ENCODE results near the gene ANKZF1.

The ANKZF1 gene

DNA sequence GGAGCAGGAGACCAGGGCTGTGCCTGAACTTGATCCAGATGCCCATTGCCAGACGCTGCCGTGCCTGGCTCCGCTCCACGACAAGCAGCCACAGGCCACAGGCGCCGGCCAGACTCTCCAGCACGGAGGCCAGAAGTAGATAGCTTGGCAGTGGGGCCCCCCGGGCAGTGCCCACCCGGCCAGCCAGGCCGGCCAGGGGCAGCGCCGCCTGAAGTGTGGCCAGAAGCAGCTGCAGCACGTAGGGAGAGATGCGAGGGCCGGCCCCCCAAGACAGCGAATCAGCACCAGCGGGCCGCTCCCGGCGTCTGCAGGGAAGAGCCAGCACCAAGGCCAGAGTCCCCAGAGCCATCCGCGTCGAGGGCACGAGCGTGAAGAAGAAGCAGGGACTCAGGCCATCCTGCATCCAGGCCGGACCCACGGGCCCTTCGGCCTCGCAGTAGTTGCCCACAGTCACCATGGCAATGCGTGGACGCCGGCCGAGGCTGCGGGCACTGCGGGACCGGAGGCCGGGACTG is 11.3 kb upstream of the ANKZF1 start:
- peak overlapping the region; percentile 76 for H3K4me2 ChIP-seq
- peak overlapping the region; percentile 67 for H2AFZ ChIP-seq (ENCODE audit: low read depth)
- no peaks in the 10 kb centered on the region; the same call in 1 of the 2 replicates for H3K36me3 ChIP-seq (ENCODE audit: insufficient read depth)
- H3K9ac ChIP-seq, result peak overlapping the region; percentile 85
- H4K20me1 ChIP-seq (ENCODE audit: insufficient read depth), result no peaks in the 10 kb centered on the region
- H3K79me2 ChIP-seq (ENCODE audit: insufficient read depth, low read depth), result no peaks in the 10 kb centered on the region
- TF ChIP-seq, protein P1, sequence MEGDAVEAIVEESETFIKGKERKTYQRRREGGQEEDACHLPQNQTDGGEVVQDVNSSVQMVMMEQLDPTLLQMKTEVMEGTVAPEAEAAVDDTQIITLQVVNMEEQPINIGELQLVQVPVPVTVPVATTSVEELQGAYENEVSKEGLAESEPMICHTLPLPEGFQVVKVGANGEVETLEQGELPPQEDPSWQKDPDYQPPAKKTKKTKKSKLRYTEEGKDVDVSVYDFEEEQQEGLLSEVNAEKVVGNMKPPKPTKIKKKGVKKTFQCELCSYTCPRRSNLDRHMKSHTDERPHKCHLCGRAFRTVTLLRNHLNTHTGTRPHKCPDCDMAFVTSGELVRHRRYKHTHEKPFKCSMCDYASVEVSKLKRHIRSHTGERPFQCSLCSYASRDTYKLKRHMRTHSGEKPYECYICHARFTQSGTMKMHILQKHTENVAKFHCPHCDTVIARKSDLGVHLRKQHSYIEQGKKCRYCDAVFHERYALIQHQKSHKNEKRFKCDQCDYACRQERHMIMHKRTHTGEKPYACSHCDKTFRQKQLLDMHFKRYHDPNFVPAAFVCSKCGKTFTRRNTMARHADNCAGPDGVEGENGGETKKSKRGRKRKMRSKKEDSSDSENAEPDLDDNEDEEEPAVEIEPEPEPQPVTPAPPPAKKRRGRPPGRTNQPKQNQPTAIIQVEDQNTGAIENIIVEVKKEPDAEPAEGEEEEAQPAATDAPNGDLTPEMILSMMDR (conservative IDR thresholded peaks at IDR 0.05; ENCODE audit: low read depth, low read length), result no peak
- peaks cover 14% of the 10 kb centered on the region for H3K4me1 ChIP-seq (ENCODE audit: low read depth, poor library complexity, severe bottlenecking)
- H3K27ac ChIP-seq, result peak overlapping the region; percentile 75
- peak overlapping the region; percentile 83 for H3K4me3 ChIP-seq (IDR thresholded peaks at IDR 0.05; ENCODE audit: insufficient read depth, low read depth, low read length)
- no peaks in the 10 kb centered on the region for H3K27me3 ChIP-seq (ENCODE audit: insufficient read depth, low read depth)

GRCh38 chr2:219218732-219219701 is 10.6 kb upstream of the ANKZF1 start, which contains the start of gene ABCB6:
ABCB6 (minus strand) TSS chr2:219218958; CDS start chr2:219218673, 285 bp downstream.
- H3K4me3 ChIP-seq (IDR thresholded peaks at IDR 0.05; ENCODE audit: insufficient read depth, low read depth, low read length), result peak within 1 kb of the TSS; percentile 83
- peak within 1 kb of the TSS; percentile 85 for H3K9ac ChIP-seq
- H3K27me3 ChIP-seq (ENCODE audit: insufficient read depth, low read depth), result no peaks in the 10 kb centered on the region
- no peaks in the 10 kb centered on the region; the same call in 1 of the 2 replicates for H3K36me3 ChIP-seq (ENCODE audit: insufficient read depth)
- H3K4me1 ChIP-seq (ENCODE audit: low read depth, poor library complexity, severe bottlenecking), result peaks cover 14% of the 10 kb centered on the region
- TF ChIP-seq, protein P1 (conservative IDR thresholded peaks at IDR 0.05; ENCODE audit: low read depth, low read length), result no peak
- H3K27ac ChIP-seq, result peak within 1 kb of the TSS; percentile 75
- no peaks in the 10 kb centered on the region for H4K20me1 ChIP-seq (ENCODE audit: insufficient read depth)
- no peaks in the 10 kb centered on the region for H3K79me2 ChIP-seq (ENCODE audit: insufficient read depth, low read depth)
- peak within 1 kb of the TSS; percentile 67 for H2AFZ ChIP-seq (ENCODE audit: low read depth)
- peak within 1 kb of the TSS; percentile 76 for H3K4me2 ChIP-seq

- H2AFZ ChIP-seq (ENCODE audit: low read depth), result no peak overlapping the region
- no peak overlapping the region for H3K9ac ChIP-seq
- no peak overlapping the region for H3K27ac ChIP-seq
- H3K27me3 ChIP-seq (ENCODE audit: insufficient read depth, low read depth), result no peaks in the 10 kb centered on the region
- H4K20me1 ChIP-seq (ENCODE audit: insufficient read depth), result no peaks in the 10 kb centered on the region
- TF ChIP-seq, protein P1 (conservative IDR thresholded peaks at IDR 0.05; ENCODE audit: low read depth, low read length), result no peak
- no peaks in the 10 kb centered on the region; the same call in 1 of the 2 replicates for H3K36me3 ChIP-seq (ENCODE audit: insufficient read depth)
- H3K4me2 ChIP-seq, result no peak overlapping the region
- H3K4me1 ChIP-seq (ENCODE audit: low read depth, poor library complexity, severe bottlenecking), result peaks cover 14% of the 10 kb centered on the region
- no peak overlapping the region for H3K4me3 ChIP-seq (IDR thresholded peaks at IDR 0.05; ENCODE audit: insufficient read depth, low read depth, low read length)
- no peaks in the 10 kb centered on the region for H3K79me2 ChIP-seq (ENCODE audit: insufficient read depth, low read depth)
These were observed 9.6 kb upstream of the ANKZF1 start for GRCh38 chr2:219219784-219220532.

- Histone ChIP-seq H3K79me2 (ENCODE audit: insufficient read depth, low read depth) (no peaks in the 10 kb centered on the region), H3K4me2 (no peak overlapping the region), H2AFZ (ENCODE audit: low read depth) (no peak overlapping the region), H3K9ac (no peak overlapping the region), H3K4me3 (IDR thresholded peaks at IDR 0.05; ENCODE audit: insufficient read depth, low read depth, low read length) (no peak overlapping the region), H3K27ac (no peak overlapping the region), H3K4me1 (ENCODE audit: low read depth, poor library complexity, severe bottlenecking) (peaks cover 14% of the 10 kb centered on the region), H4K20me1 (ENCODE audit: insufficient read depth) (no peaks in the 10 kb centered on the region), H3K36me3 (ENCODE audit: insufficient read depth) (no peaks in the 10 kb centered on the region; the same call in 1 of the 2 replicates), H3K27me3 (ENCODE audit: insufficient read depth, low read depth) (no peaks in the 10 kb centered on the region)
- TF ChIP-seq, protein P1 (conservative IDR thresholded peaks at IDR 0.05; ENCODE audit: low read depth, low read length), result no peak
These were observed 8.8 kb upstream of the ANKZF1 start for GRCh38 chr2:219220652-219221402.

Measured in KMS-11 (cell line).